ENCODE results near the gene PDCD4.

GRCh38 chr10:110915035-110915434 is 43.3 kb downstream of the PDCD4 start:
- TF ChIP-seq CTCF (conservative IDR thresholded peaks at IDR 0.05; ENCODE audit: low read depth, low read length) (no peak), EZH2 (IDR thresholded peaks at IDR 0.05; ENCODE audit: low read length, unreplicated experiment) (no peak), EZH2phosphoT487 (IDR thresholded peaks at IDR 0.05; ENCODE audit: borderline replicate concordance, low read length) (no peak)
